ENCODE measurements around the gene ZAR1L.

ZAR1L gene

GRCh38 chr13:32347651-32348050 lies 32.5 kb upstream of the ZAR1L start:
- H3K27ac ChIP-seq (replicated peaks): no peak overlapping the region
- no peak for TF ChIP-seq REST (IDR thresholded peaks at IDR 0.05; ENCODE audit: insufficient replicate concordance, low read depth)
- TF ChIP-seq CTCF (IDR thresholded peaks at IDR 0.05; ENCODE audit: insufficient read depth, low read length): no peak
- TF ChIP-seq POLR2AphosphoS5 (IDR thresholded peaks at IDR 0.05; ENCODE audit: low read depth): no peak
- TF ChIP-seq SPI1 (IDR thresholded peaks at IDR 0.05; ENCODE audit: borderline replicate concordance, low read depth): no peak
- TF ChIP-seq GABPA (IDR thresholded peaks at IDR 0.05; ENCODE audit: low read depth): no peak
- H3K27me3 ChIP-seq (ENCODE audit: insufficient read depth, poor library complexity, severe bottlenecking): no peaks in the 10 kb centered on the region
- H3K4me3 ChIP-seq (replicated peaks; ENCODE audit: insufficient read depth, low read length): no peak overlapping the region
- DNase-seq (ENCODE audit: low read depth in 1 of 2, low spot score in 1 of 2): no peak

- Histone ChIP-seq H3K4me3 (replicated peaks; ENCODE audit: insufficient read depth, low read length) (no peak overlapping the region), H3K27ac (replicated peaks) (peak overlapping the region; percentile 56), H3K27me3 (ENCODE audit: insufficient read depth, poor library complexity, severe bottlenecking) (no peaks in the 10 kb centered on the region)
- DNase-seq (ENCODE audit: low read depth in 1 of 2, low spot score in 1 of 2): peak in 1 of 2 experiments; percentile 50
- TF ChIP-seq POLR2AphosphoS5 (IDR thresholded peaks at IDR 0.05; ENCODE audit: low read depth): no peak
- TF ChIP-seq SPI1 (IDR thresholded peaks at IDR 0.05; ENCODE audit: borderline replicate concordance, low read depth): peak; percentile 96
Observed at GRCh38 chr13:32340914-32341313, 25.8 kb upstream of the ZAR1L start.

GRCh38 chr13:32334671-32335070 lies 19.5 kb upstream of the ZAR1L start:
- H3K27ac ChIP-seq (replicated peaks): peak overlapping the region; percentile 27
- H3K4me3 ChIP-seq (replicated peaks; ENCODE audit: insufficient read depth, low read length): no peak overlapping the region
- H3K27me3 ChIP-seq (ENCODE audit: insufficient read depth, poor library complexity, severe bottlenecking): no peaks in the 10 kb centered on the region
- no peak for TF ChIP-seq SPI1 (IDR thresholded peaks at IDR 0.05; ENCODE audit: borderline replicate concordance, low read depth)
- no peak for TF ChIP-seq GABPA (IDR thresholded peaks at IDR 0.05; ENCODE audit: low read depth)
- TF ChIP-seq REST (IDR thresholded peaks at IDR 0.05; ENCODE audit: insufficient replicate concordance, low read depth): no peak
- no peak for TF ChIP-seq POLR2AphosphoS5 (IDR thresholded peaks at IDR 0.05; ENCODE audit: low read depth)
- no peak for TF ChIP-seq CTCF (IDR thresholded peaks at IDR 0.05; ENCODE audit: insufficient read depth, low read length)
- DNase-seq (ENCODE audit: low read depth in 1 of 2, low spot score in 1 of 2): no peak

GRCh38 chr13:32330441-32330840 lies 15.3 kb upstream of the ZAR1L start:
- DNase-seq (ENCODE audit: low read depth in 1 of 2, low spot score in 1 of 2): no peak
- no peak overlapping the region for H3K27ac ChIP-seq (replicated peaks)
- no peaks in the 10 kb centered on the region for H3K27me3 ChIP-seq (ENCODE audit: insufficient read depth, poor library complexity, severe bottlenecking)
- TF ChIP-seq SPI1 (IDR thresholded peaks at IDR 0.05; ENCODE audit: borderline replicate concordance, low read depth) (no peak), POLR2AphosphoS5 (IDR thresholded peaks at IDR 0.05; ENCODE audit: low read depth) (no peak), CTCF (IDR thresholded peaks at IDR 0.05; ENCODE audit: insufficient read depth, low read length) (no peak), REST (IDR thresholded peaks at IDR 0.05; ENCODE audit: insufficient replicate concordance, low read depth) (no peak), GABPA (IDR thresholded peaks at IDR 0.05; ENCODE audit: low read depth) (no peak)
- H3K4me3 ChIP-seq (replicated peaks; ENCODE audit: insufficient read depth, low read length): no peak overlapping the region

All from HL-60 (cell line).